Fibroblast of lung (primary cell): ENCODE measurements around the gene PPP1R1C. TPM values are rescaled to one million over a fixed set of nuclear protein-coding genes. Genes with fewer than 3 reads are reported as not detected.

ENCODE experiments used
- DNase-seq, 2 donors: peaks; one replicate each; pipeline versions ENCODE4 v3.0.0 to v3.0.0-alpha.2; 2010; ENCODE audit warnings: low read depth in 2 of 2
- H2AFZ ChIP-seq: 2 replicates; pipeline ENCODE4 v1.5.1; 2012; ENCODE audit warnings: low read length, control low read depth, inconsistent platforms
- H3K27ac ChIP-seq: 2 replicates; pipeline ENCODE4 v1.5.1; 2011; ENCODE audit warnings: low read length, control low read depth; ENCODE audit not compliant: insufficient read depth
- H3K27me3 ChIP-seq: 2 replicates; pipeline ENCODE4 v1.5.1; 2011; ENCODE audit warnings: mild to moderate bottlenecking, low read length; ENCODE audit not compliant: control insufficient read depth, insufficient read depth
- H3K36me3 ChIP-seq: 2 replicates; pipeline ENCODE4 v1.5.1; 2011; ENCODE audit warnings: low read length; ENCODE audit not compliant: control insufficient read depth, insufficient read depth
- H3K4me1 ChIP-seq: 2 replicates; pipeline ENCODE4 v1.5.1; 2011; ENCODE audit warnings: low read length; ENCODE audit not compliant: control insufficient read depth, insufficient read depth; ENCODE audit errors: extremely low read depth
- H3K4me2 ChIP-seq: 2 replicates; pipeline ENCODE4 v1.5.1; 2011; ENCODE audit warnings: low read length, control low read depth; ENCODE audit not compliant: insufficient read depth; ENCODE audit errors: extremely low read depth
- H3K4me3 ChIP-seq, 4 experiments: fragments of 200-600 bp in 1 of 4; sonication (generic) in 1 of 4; replicated peaks in 1 of 4; 2 replicates each; pipeline ENCODE4 v1.5.1; 2011 to 2016; ENCODE audit warnings: low read length in 4 of 4, low read depth in 3 of 4, mild to moderate bottlenecking in 3 of 4, control low read depth in 2 of 4, inconsistent platforms in 1 of 4, mixed read lengths in 1 of 4; ENCODE audit not compliant: insufficient read depth in 1 of 4; ENCODE audit errors: control extremely low read depth in 1 of 4
- H3K79me2 ChIP-seq: 2 replicates; pipeline ENCODE4 v1.5.1; 2012; ENCODE audit warnings: mild to moderate bottlenecking, low read length, inconsistent platforms; ENCODE audit not compliant: control insufficient read depth, insufficient read depth
- H3K9ac ChIP-seq: 2 replicates; pipeline ENCODE4 v1.5.1; 2011; ENCODE audit warnings: mild to moderate bottlenecking, low read length, control low read depth; ENCODE audit not compliant: insufficient read depth
- H3K9me3 ChIP-seq: 2 replicates; pipeline ENCODE4 v1.5.1; 2012; ENCODE audit warnings: low read depth, low read length; ENCODE audit not compliant: control insufficient read depth, insufficient read depth
- H4K20me1 ChIP-seq: 2 replicates; pipeline ENCODE4 v1.5.1; 2011; ENCODE audit warnings: low read length; ENCODE audit not compliant: control insufficient read depth, insufficient read depth; ENCODE audit errors: extremely low read depth
- EZH2 ChIP-seq: IDR thresholded peaks from 2 replicates; pipeline ENCODE4 v1.5.1; 2012; ENCODE audit warnings: low read length, control low read depth, mild to moderate bottlenecking; ENCODE audit errors: missing control alignments
- polyA plus RNA-seq, 2 donors: library from polyadenylated mRNA; depleted of rRNA in 1 of 2; stranded (reverse) in 1 of 2; unstranded in 1 of 2; fragments of >200 nt; gene quantifications; 2 replicates each; pipeline ENCODE4 v1.2.1, GENCODE V29; 2011 to 2012; ENCODE audit warnings: missing spikeins in 1 of 2
- total RNA-seq: library from RNA; depleted of rRNA; stranded (reverse); fragments of >200 nt; gene quantifications from 2 replicates; pipeline ENCODE4 v1.2.1, GENCODE V29; 2014
- TF ChIP-seq, protein P1 (sequence below), 2 donors: IDR thresholded peaks in 1 of 2; conservative IDR thresholded peaks in 1 of 2; 1 replicate in 1 of 2; 2 replicates in 1 of 2; pipeline ENCODE4 v1.5.1; 2011 to 2012; ENCODE audit warnings: low read length in 2 of 2, control low read depth in 1 of 2, inconsistent platforms in 1 of 2, low read depth in 1 of 2, mild to moderate bottlenecking in 1 of 2

PPP1R1C gene
- total and polyA plus RNA-seq, 2 donors (not counting 1 experiment from before 2014, with no cell fraction given): 0.50 to 0.57 TPM

DNA sequence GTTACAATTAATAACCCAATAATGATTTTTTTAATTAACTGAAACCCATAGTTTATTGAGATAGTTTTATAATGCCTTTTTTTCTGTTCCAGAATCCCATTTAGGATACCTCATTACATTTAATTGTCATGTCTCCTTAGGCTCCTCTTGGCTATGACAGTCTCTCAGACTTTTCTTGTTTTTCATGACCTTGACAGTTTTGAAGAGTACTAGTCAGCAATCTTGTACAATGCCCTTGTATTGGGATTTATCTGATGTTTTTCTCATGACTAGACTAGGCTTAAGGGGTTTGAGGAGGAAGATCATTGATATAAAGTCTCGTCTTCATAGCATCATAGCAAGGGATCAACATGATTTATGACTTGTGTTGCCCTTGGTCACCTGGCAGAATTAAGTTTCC is 72.4 kb downstream of the PPP1R1C start:
- no peaks in the 10 kb centered on the region for H3K27me3 ChIP-seq
- H3K9ac ChIP-seq: no peak overlapping the region
- H3K4me2 ChIP-seq: no peak overlapping the region
- H3K4me3 ChIP-seq: no peak overlapping the region
- H3K9me3 ChIP-seq: no peaks in the 10 kb centered on the region
- no peak for TF ChIP-seq EZH2
- TF ChIP-seq, protein P1, sequence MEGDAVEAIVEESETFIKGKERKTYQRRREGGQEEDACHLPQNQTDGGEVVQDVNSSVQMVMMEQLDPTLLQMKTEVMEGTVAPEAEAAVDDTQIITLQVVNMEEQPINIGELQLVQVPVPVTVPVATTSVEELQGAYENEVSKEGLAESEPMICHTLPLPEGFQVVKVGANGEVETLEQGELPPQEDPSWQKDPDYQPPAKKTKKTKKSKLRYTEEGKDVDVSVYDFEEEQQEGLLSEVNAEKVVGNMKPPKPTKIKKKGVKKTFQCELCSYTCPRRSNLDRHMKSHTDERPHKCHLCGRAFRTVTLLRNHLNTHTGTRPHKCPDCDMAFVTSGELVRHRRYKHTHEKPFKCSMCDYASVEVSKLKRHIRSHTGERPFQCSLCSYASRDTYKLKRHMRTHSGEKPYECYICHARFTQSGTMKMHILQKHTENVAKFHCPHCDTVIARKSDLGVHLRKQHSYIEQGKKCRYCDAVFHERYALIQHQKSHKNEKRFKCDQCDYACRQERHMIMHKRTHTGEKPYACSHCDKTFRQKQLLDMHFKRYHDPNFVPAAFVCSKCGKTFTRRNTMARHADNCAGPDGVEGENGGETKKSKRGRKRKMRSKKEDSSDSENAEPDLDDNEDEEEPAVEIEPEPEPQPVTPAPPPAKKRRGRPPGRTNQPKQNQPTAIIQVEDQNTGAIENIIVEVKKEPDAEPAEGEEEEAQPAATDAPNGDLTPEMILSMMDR (conservative IDR thresholded peaks at IDR 0.05 in 1 of 2, IDR thresholded peaks at IDR 0.05 in 1 of 2; ENCODE audit: low read depth in 1 of 2, low read length in 2 of 2): no peak
- DNase-seq: no peak
- H3K4me1 ChIP-seq: no peaks in the 10 kb centered on the region
- no peak overlapping the region for H2AFZ ChIP-seq
- H3K36me3 ChIP-seq: no peaks in the 10 kb centered on the region
- H3K27ac ChIP-seq: no peak overlapping the region
- no peaks in the 10 kb centered on the region for H4K20me1 ChIP-seq
- H3K79me2 ChIP-seq: no peaks in the 10 kb centered on the region

GRCh38 chr2:182061739-182062138 is 76.1 kb downstream of the PPP1R1C start:
- Histone ChIP-seq H3K4me2 (no peak overlapping the region), H3K4me3 (no peak overlapping the region), H3K4me1 (peaks cover 6% of the 10 kb centered on the region), H3K27me3 (no peaks in the 10 kb centered on the region), H3K79me2 (no peaks in the 10 kb centered on the region), H3K9ac (no peak overlapping the region), H3K36me3 (no peaks in the 10 kb centered on the region), H3K9me3 (no peaks in the 10 kb centered on the region), H4K20me1 (no peaks in the 10 kb centered on the region), H3K27ac (no peak overlapping the region), H2AFZ (no peak overlapping the region)
- no peak for DNase-seq
- TF ChIP-seq, protein P1 (conservative IDR thresholded peaks at IDR 0.05 in 1 of 2, IDR thresholded peaks at IDR 0.05 in 1 of 2; ENCODE audit: low read depth in 1 of 2, low read length in 2 of 2): no peak
- no peak for TF ChIP-seq EZH2

- Histone ChIP-seq H4K20me1 (no peaks in the 10 kb centered on the region), H3K4me3 (no peak overlapping the region)
Measured at GRCh38 chr2:182062329-182062972, 76.8 kb downstream of the PPP1R1C start.

More at GRCh38 chr2:182062329-182062972, 76.8 kb downstream of the PPP1R1C start:
- Histone ChIP-seq H3K4me2 (no peak overlapping the region), H3K36me3 (no peaks in the 10 kb centered on the region), H3K27ac (no peak overlapping the region), H2AFZ (no peak overlapping the region), H3K9ac (no peak overlapping the region), H3K9me3 (no peaks in the 10 kb centered on the region), H3K79me2 (no peaks in the 10 kb centered on the region), H3K27me3 (no peaks in the 10 kb centered on the region), H3K4me1 (peaks cover 11% of the 10 kb centered on the region)
- TF ChIP-seq, protein P1 (conservative IDR thresholded peaks at IDR 0.05 in 1 of 2, IDR thresholded peaks at IDR 0.05 in 1 of 2; ENCODE audit: low read depth in 1 of 2, low read length in 2 of 2): no peak
- TF ChIP-seq EZH2: no peak
- DNase-seq: no peak
